HT-29 (cell line): ENCODE measurements around the gene OR2G2. TPM values are rescaled to one million over a fixed set of nuclear protein-coding genes. Genes with fewer than 3 reads are reported as not detected.
A peak's percentile ranks its signal among the peaks of the same experiment; 100 is the strongest.

Experiments used
- DNase-seq: peaks from one replicate; pipeline ENCODE4 v3.0.0-alpha.2; 2015; ENCODE audit warnings: low spot score
- total RNA-seq: library from RNA; depleted of rRNA; stranded (reverse); fragments of >200 nt; shearing (Covaris generic); gene quantifications from 2 replicates; pipeline ENCODE4 v1.2.3, GENCODE V29; 2014; rRNA removed

The OR2G2 gene
- total RNA-seq = not detected in 2 replicates

- no peak for DNase-seq
Observed at GRCh38 chr1:247588060-247588459, at the start of gene OR2G2. Gene OR2G2, plus strand, starts transcription at chr1:247588360. Its CDS starts 0 bp downstream, at chr1:247588360.

- no peak for DNase-seq
Observed at GRCh38 chr1:247538561-247538960, 49.6 kb upstream of the OR2G2 start.

- no peak for DNase-seq
Observed at GRCh38 chr1:247539215-247539614, 48.9 kb upstream of the OR2G2 start.

- no peak for DNase-seq
Observed at GRCh38 chr1:247540581-247540980, 47.6 kb upstream of the OR2G2 start.

- DNase-seq = no peak
Observed at GRCh38 chr1:247542811-247543210, 45.3 kb upstream of the OR2G2 start.

GRCh38 chr1:247548092-247548491 is 40.1 kb upstream of the OR2G2 start:
- no peak for DNase-seq

- no peak for DNase-seq
Observed at GRCh38 chr1:247548769-247549182, 39.4 kb upstream of the OR2G2 start, which contains the start of gene GCSAML. Gene GCSAML, plus strand, starts transcription at chr1:247549134. Its CDS starts 58 bp downstream, at chr1:247549192.

- DNase-seq = no peak
Observed at GRCh38 chr1:247551721-247552120, 36.4 kb upstream of the OR2G2 start.

- no peak for DNase-seq
Observed at GRCh38 chr1:247552231-247552630, 35.9 kb upstream of the OR2G2 start.

- no peak for DNase-seq
Observed at GRCh38 chr1:247557926-247558674, 30.1 kb upstream of the OR2G2 start.

- DNase-seq = no peak
Observed at GRCh38 chr1:247561711-247562110, 26.4 kb upstream of the OR2G2 start.

GRCh38 chr1:247562198-247562597 is 26.0 kb upstream of the OR2G2 start:
- no peak for DNase-seq

- DNase-seq = no peak
Observed at GRCh38 chr1:247574236-247574635, 13.9 kb upstream of the OR2G2 start.

- DNase-seq = no peak
Observed at GRCh38 chr1:247574664-247575063, 13.5 kb upstream of the OR2G2 start.

- peak; percentile 35 for DNase-seq
Observed at GRCh38 chr1:247576514-247576913, 11.6 kb upstream of the OR2G2 start.

GRCh38 chr1:247578946-247579460 is 9.2 kb upstream of the OR2G2 start:
- no peak for DNase-seq

GRCh38 chr1:247605286-247605685 is 17.1 kb downstream of the OR2G2 start, which contains the start of gene OR2G3:
Gene OR2G3, plus strand, starts transcription at chr1:247605586. Its CDS starts 0 bp downstream, at chr1:247605586.
- no peak for DNase-seq

GRCh38 chr1:247613405-247613804 is 25.2 kb downstream of the OR2G2 start:
- no peak for DNase-seq

- no peak for DNase-seq
Observed at GRCh38 chr1:247614625-247615024, 26.5 kb downstream of the OR2G2 start.

GRCh38 chr1:247627951-247628350 is 39.8 kb downstream of the OR2G2 start:
- no peak for DNase-seq

GRCh38 chr1:247638011-247638410 is 49.9 kb downstream of the OR2G2 start:
- DNase-seq = no peak

GRCh38 chr1:247638781-247639180 is 50.6 kb downstream of the OR2G2 start:
- no peak for DNase-seq
